GM18870 (cell line): ENCODE measurements around the gene SPEN.
"Not testable (repeated sequence)": the region's sequence is repeated elsewhere in the genome, so short reads cannot be mapped to it uniquely, and the experiment has no call there.

Experiments used
- ATAC-seq: cut with Tn5 transposase; IDR thresholded peaks from one replicate; pipeline ENCODE4 v1.9.1; 2021; ENCODE audit warnings: moderate library complexity; ENCODE audit not compliant: unreplicated experiment

SPEN gene

DNA sequence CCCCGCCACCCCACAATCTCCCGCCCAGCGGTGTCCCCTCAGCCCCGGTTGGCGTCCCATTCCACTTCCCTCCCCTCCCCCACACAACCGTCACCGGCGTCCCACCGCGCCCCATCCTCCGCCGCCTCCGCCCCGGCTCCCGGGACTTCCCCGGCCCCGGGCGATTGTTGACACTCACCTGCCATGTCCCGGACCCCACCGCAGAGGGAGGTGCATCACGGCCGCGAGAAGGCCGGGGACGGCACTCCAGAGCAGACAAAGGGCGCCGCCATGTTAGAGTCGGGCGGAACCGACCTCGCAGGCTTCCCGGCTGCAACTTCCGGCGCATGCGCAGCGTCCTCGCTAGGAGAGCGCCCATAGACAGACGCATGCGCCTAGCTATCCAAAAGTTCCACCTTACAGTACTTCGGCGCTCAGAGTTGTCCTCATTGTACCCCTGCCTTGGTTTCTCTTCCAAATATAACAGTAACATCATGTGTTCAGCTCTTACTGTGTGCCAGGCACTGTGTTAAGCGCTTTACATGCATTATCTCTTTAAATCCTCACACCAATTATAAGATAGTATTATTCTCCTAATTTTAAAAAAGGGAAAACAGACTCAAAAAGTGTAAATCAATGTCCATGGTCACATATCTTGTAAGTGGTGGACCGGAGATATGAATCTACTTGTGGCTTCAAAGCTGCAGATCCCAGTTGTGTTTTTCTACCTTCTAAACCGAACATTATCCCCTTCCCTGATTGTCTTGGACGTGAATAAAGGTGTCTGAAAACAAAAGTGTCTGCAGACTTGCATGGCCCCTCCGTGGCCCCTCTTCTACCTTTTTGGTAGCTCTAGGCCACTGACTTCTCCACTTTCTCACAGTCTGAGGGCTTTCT, 128.5 kb downstream of the SPEN start, which contains the start of gene ZBTB17:
TSS of gene ZBTB17 (minus strand) at position 297 of the 876 bp plus-strand sequence. CDS start 27,606 bp downstream, outside the sequence.
- peak; percentile 71 for ATAC-seq

DNA sequence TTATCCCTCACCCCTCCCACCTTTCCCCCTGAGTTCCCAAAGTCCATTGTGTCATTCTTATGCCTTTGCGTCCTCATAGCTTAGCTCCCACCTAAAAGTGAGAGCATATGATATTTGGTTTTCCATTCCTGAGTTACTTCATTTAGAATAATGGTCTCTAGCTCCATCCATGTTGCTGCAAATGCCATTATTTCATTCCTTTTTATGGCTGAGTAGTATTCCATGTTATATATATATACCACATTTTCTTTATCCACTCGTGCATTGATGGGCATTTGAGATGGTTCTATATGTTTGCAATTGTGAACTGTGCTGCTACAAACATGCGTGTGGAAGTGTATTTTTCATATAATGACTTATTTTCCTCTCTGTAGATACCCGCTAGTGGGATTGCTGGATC, 130.4 kb downstream of the SPEN start:
- not testable (repeated sequence) for ATAC-seq

DNA sequence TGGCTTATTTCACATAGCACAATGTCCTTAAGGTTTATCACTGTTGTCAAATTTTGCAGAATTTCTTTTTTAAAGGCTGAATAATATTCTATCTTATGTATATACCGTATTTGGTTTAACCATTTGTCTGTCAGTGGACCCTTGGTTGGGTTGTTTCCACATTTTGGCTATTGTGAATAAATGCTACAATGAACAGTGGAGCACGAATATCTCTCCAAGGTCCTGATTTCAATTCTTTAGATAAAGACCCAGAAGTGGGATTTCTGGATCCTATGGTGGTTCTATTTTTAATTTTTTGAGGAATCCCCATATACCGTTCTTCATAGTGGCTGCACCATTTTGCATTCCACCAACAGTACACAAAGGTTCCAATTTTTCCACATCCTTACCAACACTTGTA, 134.2 kb downstream of the SPEN start:
- no peak for ATAC-seq

DNA sequence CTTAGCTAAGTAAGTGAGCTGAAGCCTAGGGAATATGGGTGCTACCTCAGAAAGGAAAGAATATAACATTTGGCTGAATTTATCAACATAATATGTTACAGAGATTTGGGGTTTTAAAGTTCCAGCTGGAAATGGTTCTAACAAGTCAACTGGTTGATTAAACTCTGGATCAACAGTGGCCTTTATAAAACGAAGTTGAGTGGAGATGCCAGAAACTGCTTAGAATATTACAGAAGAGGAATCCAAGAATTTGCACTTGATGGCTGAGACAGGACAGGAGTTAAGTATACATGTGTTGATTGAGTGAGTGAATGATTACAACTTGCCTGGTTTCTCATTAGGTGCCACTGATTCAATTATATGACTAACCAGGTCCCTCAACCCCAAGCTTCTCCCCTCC, 135.8 kb downstream of the SPEN start:
- no peak for ATAC-seq

DNA sequence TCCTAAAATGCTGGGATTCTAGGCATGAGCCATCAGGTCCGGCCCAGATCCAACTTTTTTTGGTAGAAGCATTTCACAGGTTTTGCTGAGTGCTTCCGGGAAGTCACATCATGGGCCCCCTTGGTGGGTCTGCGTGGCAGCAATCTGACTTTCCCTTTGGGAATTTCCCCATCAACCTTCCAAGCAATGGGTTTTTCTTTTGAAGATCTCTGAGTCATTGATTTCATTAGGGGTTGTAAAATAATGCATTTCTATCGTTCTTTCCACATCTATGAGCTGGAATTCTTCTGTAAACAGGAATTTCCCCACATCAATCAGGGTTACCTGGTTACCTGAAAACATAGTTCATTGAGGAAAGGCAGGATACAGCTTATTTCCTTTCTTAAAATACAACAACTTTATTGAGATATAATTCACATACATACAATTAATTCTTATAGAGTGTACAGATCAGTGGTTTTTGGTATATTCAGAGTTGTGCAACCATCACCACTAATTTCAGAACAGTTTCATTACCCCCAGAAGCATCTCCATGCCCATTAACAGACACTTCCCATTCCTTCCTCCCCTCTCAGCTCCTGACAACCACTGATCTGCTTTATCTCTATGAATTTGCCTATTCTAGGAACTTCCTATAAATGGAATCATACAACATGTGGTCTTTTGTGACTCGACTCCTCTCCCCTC, 138.2 kb downstream of the SPEN start:
- no peak for ATAC-seq

DNA sequence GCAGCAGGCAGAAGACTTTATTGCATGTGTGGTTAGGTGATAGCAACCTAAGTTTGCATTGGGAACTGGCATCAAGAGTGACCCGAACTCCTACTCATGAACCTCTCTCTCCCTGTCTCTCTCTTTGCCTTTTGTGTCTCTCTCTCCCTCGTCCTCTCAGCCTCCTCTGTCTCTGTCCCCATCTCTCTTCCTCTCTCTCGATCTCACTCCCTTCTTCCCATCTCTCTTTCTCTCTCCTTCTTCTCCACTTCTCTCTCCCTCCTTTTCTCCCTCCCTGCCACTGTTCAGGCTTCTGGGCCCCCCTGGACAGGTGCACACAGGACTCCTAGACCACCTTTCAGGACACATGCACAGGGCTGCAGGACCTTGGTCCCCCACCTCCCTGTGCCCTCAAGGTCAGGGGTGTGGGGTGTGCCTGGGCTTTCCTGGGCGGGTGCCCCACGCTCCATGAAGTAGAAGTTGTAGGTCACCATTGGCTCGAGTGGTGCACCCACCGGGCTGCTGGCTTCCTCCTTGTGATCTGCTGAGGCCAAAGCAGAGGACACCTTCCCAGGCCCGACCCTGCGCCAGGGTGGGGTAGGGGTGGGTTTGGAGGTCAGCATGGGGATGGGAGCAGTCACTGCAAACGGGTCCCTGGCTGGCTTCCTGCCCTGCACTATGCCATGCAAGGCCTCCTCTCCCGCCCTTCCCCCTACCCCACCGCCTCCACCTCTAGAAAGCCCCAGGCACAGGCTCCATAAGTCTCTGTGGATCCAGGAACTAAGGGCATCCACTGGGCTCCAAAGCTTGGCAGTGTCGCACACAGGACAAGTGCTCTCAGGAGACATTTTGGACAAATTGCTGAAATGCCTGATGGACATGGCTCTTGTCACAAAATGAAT, 141.6 kb downstream of the SPEN start:
- ATAC-seq: no peak

DNA sequence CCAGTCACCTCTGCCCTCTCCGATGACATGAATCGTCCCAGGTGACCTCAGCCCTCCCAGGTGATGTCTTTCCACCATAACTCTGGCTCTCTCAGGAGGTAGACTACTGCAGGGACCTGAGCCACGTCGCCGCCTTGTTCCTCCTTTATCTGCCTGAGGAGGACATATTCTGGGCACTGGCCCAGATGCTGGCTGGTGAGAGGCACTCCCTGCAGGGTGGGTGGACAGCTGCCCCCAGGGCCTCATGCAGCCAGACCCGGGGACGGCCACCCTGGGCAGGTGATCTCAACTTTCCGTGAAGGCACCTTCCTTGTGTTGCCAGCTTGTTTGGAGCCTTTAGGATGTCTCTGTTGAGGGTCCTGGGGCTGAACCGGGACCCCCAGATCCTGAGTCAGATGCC, 142.3 kb downstream of the SPEN start:
- no peak for ATAC-seq
